ENCODE results near the gene TXNDC2.

TXNDC2 gene

DNA sequence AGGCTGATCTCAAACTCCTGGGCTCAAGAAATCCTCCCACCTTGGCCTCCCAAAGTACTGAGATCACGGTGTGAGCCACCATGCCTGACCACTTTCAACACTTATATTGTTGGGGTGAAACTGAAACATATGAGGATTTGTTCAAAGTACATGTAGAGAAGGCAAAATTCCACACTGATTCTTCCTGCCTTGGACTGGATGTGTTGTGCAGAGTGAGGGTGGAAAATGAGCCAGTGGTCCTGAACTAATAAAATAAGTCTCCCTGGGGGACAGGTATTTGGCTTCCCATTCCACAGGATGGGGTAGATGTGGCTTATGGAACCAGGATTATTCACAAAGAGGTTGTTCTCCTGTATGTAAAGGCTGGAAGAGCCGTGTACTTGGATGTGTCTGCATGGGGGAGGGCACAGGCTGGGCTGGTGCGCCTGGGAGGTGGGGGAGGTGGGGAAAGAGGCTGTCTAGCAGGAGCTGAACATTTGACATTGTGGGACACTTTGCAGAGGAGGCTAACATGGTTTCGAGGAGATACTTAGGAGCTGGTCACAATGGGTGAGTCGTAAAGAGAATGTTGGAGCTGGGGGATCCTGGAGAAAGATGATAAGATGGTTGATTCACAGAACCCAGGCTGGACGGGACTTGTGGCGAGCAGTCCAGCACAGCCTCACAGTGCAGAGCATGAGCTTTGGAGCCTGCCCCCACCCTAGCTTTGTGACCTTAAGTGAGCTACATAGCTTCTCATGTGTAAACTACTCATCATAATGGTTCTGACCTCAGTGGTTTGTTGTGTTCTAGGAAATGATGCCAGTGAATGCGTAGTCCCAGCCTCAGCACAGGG, at the start of gene TXNDC2:
Gene TXNDC2 (plus strand): TSS at position 804 of the 835 bp plus-strand sequence. CDS start 708 bp downstream, outside the sequence.
- DNase-seq (ENCODE audit: low read depth), result no peak

DNA sequence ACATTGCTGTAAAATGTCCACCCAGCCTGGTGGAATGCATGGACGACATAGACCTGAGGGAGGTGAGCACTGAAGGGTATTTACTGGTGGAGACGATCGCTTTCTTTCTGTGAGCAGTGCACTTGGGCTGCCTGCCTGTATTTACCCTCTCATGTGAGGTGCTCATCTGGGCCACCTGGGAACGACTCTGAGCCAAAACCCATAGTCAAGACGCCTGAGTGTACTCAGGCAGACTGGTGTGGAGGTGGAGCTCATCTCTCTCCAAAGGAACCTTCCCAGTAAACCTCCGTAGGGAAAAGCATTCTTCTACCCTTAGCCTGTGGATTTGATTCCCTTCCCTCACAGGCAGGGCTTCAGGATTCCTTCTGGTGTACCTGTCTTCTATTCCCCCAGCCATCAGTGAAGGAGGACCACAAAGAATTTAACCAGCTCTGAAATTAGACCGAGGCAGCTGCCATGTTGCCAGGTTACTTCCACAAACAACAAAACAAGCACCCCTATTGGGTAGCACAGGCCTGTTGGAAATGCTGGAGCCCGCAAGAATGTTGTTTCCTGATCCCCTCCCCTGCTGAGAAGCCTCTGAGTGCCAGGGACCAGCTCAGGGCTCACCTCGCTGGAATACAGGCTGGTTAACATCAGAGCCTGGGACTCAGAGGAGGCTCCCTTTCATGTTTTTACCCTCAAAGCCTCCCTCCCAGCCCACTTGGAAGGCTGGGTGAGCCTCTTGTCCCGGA, 47.5 kb upstream of the TXNDC2 start:
- no peak overlapping the region for H3K4me3 ChIP-seq (ENCODE audit: control insufficient read depth, low read depth, low read length)
- TF ChIP-seq, protein P1, sequence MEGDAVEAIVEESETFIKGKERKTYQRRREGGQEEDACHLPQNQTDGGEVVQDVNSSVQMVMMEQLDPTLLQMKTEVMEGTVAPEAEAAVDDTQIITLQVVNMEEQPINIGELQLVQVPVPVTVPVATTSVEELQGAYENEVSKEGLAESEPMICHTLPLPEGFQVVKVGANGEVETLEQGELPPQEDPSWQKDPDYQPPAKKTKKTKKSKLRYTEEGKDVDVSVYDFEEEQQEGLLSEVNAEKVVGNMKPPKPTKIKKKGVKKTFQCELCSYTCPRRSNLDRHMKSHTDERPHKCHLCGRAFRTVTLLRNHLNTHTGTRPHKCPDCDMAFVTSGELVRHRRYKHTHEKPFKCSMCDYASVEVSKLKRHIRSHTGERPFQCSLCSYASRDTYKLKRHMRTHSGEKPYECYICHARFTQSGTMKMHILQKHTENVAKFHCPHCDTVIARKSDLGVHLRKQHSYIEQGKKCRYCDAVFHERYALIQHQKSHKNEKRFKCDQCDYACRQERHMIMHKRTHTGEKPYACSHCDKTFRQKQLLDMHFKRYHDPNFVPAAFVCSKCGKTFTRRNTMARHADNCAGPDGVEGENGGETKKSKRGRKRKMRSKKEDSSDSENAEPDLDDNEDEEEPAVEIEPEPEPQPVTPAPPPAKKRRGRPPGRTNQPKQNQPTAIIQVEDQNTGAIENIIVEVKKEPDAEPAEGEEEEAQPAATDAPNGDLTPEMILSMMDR (IDR thresholded peaks at IDR 0.05; ENCODE audit: control insufficient read depth, insufficient read depth, low read depth, low read length, missing control alignments), result no peak
- DNase-seq (ENCODE audit: low read depth), result peak; percentile 48

More for the DNA sequence above, at the start of gene TXNDC2:
- H3K4me3 ChIP-seq (ENCODE audit: control insufficient read depth, low read depth, low read length), result no peak within 1 kb of the TSS
- TF ChIP-seq, protein P1 (IDR thresholded peaks at IDR 0.05; ENCODE audit: control insufficient read depth, insufficient read depth, low read depth, low read length, missing control alignments), result no peak

DNA sequence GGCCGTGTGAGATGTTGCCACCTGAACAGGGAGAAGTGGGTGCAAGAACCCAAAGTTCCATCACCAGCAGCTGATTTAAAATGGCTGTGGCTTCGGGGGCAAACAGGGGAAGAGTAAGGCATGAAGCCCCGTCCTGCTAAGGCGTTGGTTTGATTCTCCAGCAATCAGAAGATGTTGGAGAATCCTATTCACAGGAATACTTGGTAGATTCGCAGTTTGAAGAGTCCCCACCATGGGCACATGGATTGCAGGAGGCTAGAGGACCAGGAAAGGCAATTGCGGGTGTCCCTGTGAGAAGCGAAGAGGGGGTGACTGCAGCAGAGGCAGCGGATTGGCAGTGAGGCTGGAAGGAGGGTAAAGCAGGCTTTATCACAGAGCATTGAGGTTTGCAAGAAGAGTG, 46.6 kb upstream of the TXNDC2 start:
- DNase-seq (ENCODE audit: low read depth), result no peak
- no peak overlapping the region for H3K4me3 ChIP-seq (ENCODE audit: control insufficient read depth, low read depth, low read length)
- TF ChIP-seq, protein P1 (IDR thresholded peaks at IDR 0.05; ENCODE audit: control insufficient read depth, insufficient read depth, low read depth, low read length, missing control alignments), result no peak

DNA sequence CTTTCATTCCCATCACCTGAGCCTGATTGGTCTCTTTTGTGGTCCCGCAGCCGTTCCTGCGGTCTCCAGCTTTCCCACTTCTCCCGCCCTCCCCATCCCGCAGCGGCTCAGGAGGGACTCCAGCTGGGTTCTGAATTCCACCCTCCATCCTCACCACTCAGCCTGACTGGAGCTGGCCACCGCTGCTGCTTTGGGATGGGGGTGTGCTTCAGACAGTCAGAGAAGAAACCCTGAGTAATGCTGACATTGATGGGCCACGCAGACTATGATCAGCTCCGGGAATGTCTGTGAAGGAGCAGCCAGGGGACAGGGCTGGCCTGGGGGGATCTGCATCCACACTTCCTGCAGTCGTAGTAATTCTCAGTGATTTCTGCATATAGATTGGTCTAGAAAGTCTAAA, 45.9 kb upstream of the TXNDC2 start:
- no peak overlapping the region for H3K4me3 ChIP-seq (ENCODE audit: control insufficient read depth, low read depth, low read length)
- DNase-seq (ENCODE audit: low read depth), result no peak
- TF ChIP-seq, protein P1 (IDR thresholded peaks at IDR 0.05; ENCODE audit: control insufficient read depth, insufficient read depth, low read depth, low read length, missing control alignments), result no peak

DNA sequence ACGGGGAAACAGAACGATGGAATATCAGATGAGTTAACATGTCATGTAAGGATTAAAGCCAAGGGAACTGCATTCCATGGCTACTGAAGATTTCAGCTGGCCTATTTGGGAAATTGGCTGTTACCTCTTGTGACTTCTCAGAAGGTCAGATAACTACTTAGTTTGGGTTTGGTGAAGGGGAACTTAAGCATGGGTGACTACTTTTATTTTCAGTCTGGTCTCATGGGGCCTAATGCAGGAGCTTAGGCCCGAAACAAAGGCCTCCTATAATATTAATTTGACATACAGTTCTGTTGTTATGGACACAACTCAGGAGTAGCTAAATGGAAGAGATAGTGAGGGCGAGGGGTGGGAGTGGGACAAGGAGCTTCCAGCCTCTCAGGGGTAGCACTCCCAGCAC, 44.0 kb upstream of the TXNDC2 start:
- no peak for DNase-seq (ENCODE audit: low read depth)
- H3K4me3 ChIP-seq (ENCODE audit: control insufficient read depth, low read depth, low read length), result no peak overlapping the region
- TF ChIP-seq, protein P1 (IDR thresholded peaks at IDR 0.05; ENCODE audit: control insufficient read depth, insufficient read depth, low read depth, low read length, missing control alignments), result no peak

DNA sequence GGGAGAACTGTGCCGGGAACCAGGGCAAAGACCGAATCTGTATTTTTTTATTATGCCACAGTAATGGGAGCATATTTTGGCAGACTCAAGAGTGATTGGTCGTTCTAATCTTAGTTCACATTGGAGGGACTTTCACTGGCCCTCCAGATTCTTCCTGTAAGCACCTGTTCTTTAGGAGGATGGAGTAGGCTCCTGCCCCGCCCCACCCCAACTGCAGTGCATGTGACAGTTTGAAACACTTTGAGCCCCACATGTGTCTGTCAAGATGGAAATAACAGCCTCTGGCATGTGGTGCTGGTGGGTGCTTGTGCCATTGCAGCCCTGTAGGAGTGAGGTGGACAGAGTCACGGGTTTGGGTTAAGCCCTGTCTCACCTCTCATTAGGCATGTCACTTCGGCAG, 43.3 kb upstream of the TXNDC2 start:
- DNase-seq (ENCODE audit: low read depth), result no peak
- TF ChIP-seq, protein P1 (IDR thresholded peaks at IDR 0.05; ENCODE audit: control insufficient read depth, insufficient read depth, low read depth, low read length, missing control alignments), result no peak
- no peak overlapping the region for H3K4me3 ChIP-seq (ENCODE audit: control insufficient read depth, low read depth, low read length)

Measured in AG09309 (cell line).